Activated CD4-positive, alpha-beta memory T cell treated with anti-CD3 and anti-CD28 coated beads for 36 hours (primary cell): Measurements from ENCODE around the gene EXOC6. TPM values are rescaled to one million over a fixed set of nuclear protein-coding genes. Genes with fewer than 3 reads are reported as not detected.

Source experiments
- CTCF ChIA-PET: fragments of 350-600 bp; sonication (Branson Sonifier 250); formaldehyde crosslinking; loops from one replicate; lab custom pipeline; 2021; ENCODE audit warnings: antibody characterized with exemption, inconsistent platforms; lab: Charles Lee
- POLR2A ChIA-PET: fragments of 350-600 bp; sonication (Branson Sonifier 250); formaldehyde crosslinking; loops from one replicate; lab custom pipeline; 2021; ENCODE audit warnings: antibody characterized with exemption; lab: Charles Lee
- DNase-seq: peaks from one replicate; pipeline ENCODE4 v3.0.0-alpha.2; 2020
- H3K27ac Mint-ChIP-seq: one replicate; pipeline ENCODE4 v1.8.0; 2021; ENCODE audit warnings: mixed read lengths
- H3K27me3 Mint-ChIP-seq: one replicate; pipeline ENCODE4 v1.8.0; 2021; ENCODE audit warnings: mixed read lengths
- H3K36me3 Mint-ChIP-seq: one replicate; pipeline ENCODE4 v1.8.0; 2021; ENCODE audit warnings: mixed read lengths
- H3K4me1 Mint-ChIP-seq: one replicate; pipeline ENCODE4 v1.8.0; 2021; ENCODE audit warnings: low read depth, mixed read lengths
- H3K4me3 Mint-ChIP-seq: one replicate; pipeline ENCODE4 v1.8.0; 2021; ENCODE audit warnings: mild to moderate bottlenecking, mixed read lengths
- H3K9me3 Mint-ChIP-seq: one replicate; pipeline ENCODE4 v1.8.0; 2021; ENCODE audit warnings: mixed read lengths
- intact Hi-C: fragments of 100-400 bp; cut with micrococcal nuclease; formaldehyde crosslinking; loops from one replicate; pipeline ENCODE4 v1.15.1; 2023
- total RNA-seq, 2 experiments: library from RNA; stranded (reverse); gene quantifications; one replicate each; pipeline ENCODE4 v1.2.3, GENCODE V29; 2021

The EXOC6 gene
- total RNA-seq, 2 experiments from 2014 or later, result 10.7 to 10.8 TPM

GRCh38 chr10:92990615-92991014 is 142.3 kb downstream of the EXOC6 start:
- ChIA-PET CTCF (no interaction called here), POLR2A (no interaction called here)
- peaks cover 23% of the 10 kb centered on the region for H3K4me1 Mint-ChIP-seq
- intact Hi-C loops, result no loop called here
- peak; percentile 49 for DNase-seq
- H3K27me3 Mint-ChIP-seq, result no peaks in the 10 kb centered on the region
- H3K36me3 Mint-ChIP-seq, result no peaks in the 10 kb centered on the region
- H3K4me3 Mint-ChIP-seq, result no peak overlapping the region
- no peaks in the 10 kb centered on the region for H3K9me3 Mint-ChIP-seq
- H3K27ac Mint-ChIP-seq, result peak overlapping the region; percentile 25

GRCh38 chr10:92991513-92991912 is 143.2 kb downstream of the EXOC6 start:
- Mint-ChIP-seq H3K4me3 (no peak overlapping the region), H3K9me3 (no peaks in the 10 kb centered on the region), H3K4me1 (peaks cover 23% of the 10 kb centered on the region), H3K27ac (no peak overlapping the region), H3K27me3 (no peaks in the 10 kb centered on the region), H3K36me3 (no peaks in the 10 kb centered on the region)
- ChIA-PET CTCF (no interaction called here), POLR2A (no interaction called here)
- intact Hi-C loops, result no loop called here
- DNase-seq, result no peak

- H3K4me3 Mint-ChIP-seq, result no peak overlapping the region
- H3K27ac Mint-ChIP-seq, result no peak overlapping the region
- peaks cover 21% of the 10 kb centered on the region for H3K4me1 Mint-ChIP-seq
- no peaks in the 10 kb centered on the region for H3K36me3 Mint-ChIP-seq
- POLR2A ChIA-PET, result interaction anchor here (0.5 kb wide), 1 partner anchor 477 kb away, joined by 4 read pairs; no protein-coding TSS in a partner anchor
- intact Hi-C loops, result no loop called here
- H3K27me3 Mint-ChIP-seq, result no peaks in the 10 kb centered on the region
- CTCF ChIA-PET, result interaction anchor here (1.2 kb wide), 1 partner anchor 29 kb away, joined by 4 read pairs; no protein-coding TSS in a partner anchor
- no peaks in the 10 kb centered on the region for H3K9me3 Mint-ChIP-seq
- DNase-seq, result no peak
Observed at GRCh38 chr10:92993699-92994272, 145.5 kb downstream of the EXOC6 start.

- Mint-ChIP-seq H3K27me3 (no peaks in the 10 kb centered on the region), H3K36me3 (no peaks in the 10 kb centered on the region), H3K9me3 (no peaks in the 10 kb centered on the region), H3K4me1 (peaks cover 11% of the 10 kb centered on the region), H3K27ac (no peak overlapping the region), H3K4me3 (no peak overlapping the region)
- CTCF ChIA-PET, result no interaction called here
- intact Hi-C loops, result no loop called here
- POLR2A ChIA-PET, result no interaction called here
- no peak for DNase-seq
Observed at GRCh38 chr10:92995509-92995908, 147.2 kb downstream of the EXOC6 start.

GRCh38 chr10:92997620-92998019 is 149.3 kb downstream of the EXOC6 start:
- intact Hi-C loops, result no loop called here
- no peaks in the 10 kb centered on the region for H3K9me3 Mint-ChIP-seq
- POLR2A ChIA-PET, result interaction anchor here (1.4 kb wide), 1 partner anchor 32 kb away, joined by 3 read pairs; no protein-coding TSS in a partner anchor
- no peak for DNase-seq
- no peak overlapping the region for H3K4me3 Mint-ChIP-seq
- no peaks in the 10 kb centered on the region for H3K4me1 Mint-ChIP-seq
- H3K27me3 Mint-ChIP-seq, result no peaks in the 10 kb centered on the region
- H3K27ac Mint-ChIP-seq, result no peak overlapping the region
- no peaks in the 10 kb centered on the region for H3K36me3 Mint-ChIP-seq
- CTCF ChIA-PET, result interaction anchor here (0.7 to 1.5 kb wide), 4 partner anchors 9 to 485 kb away, joined by 3 to 5 read pairs (median 4); partner anchors contain the start of gene MYOF

GRCh38 chr10:92999191-92999590 is 150.9 kb downstream of the EXOC6 start:
- no peak overlapping the region for H3K4me3 Mint-ChIP-seq
- intact Hi-C loops, result no loop called here
- no peaks in the 10 kb centered on the region for H3K27me3 Mint-ChIP-seq
- DNase-seq, result no peak
- H3K9me3 Mint-ChIP-seq, result no peaks in the 10 kb centered on the region
- H3K4me1 Mint-ChIP-seq, result no peaks in the 10 kb centered on the region
- ChIA-PET CTCF (interaction anchor here (0.6 kb wide), 1 partner anchor 34 kb away, joined by 4 read pairs; no protein-coding TSS in a partner anchor), POLR2A (no interaction called here)
- no peak overlapping the region for H3K27ac Mint-ChIP-seq
- no peaks in the 10 kb centered on the region for H3K36me3 Mint-ChIP-seq

- Mint-ChIP-seq H3K27me3 (no peaks in the 10 kb centered on the region), H3K9me3 (no peaks in the 10 kb centered on the region), H3K36me3 (no peaks in the 10 kb centered on the region), H3K27ac (no peak overlapping the region), H3K4me1 (no peaks in the 10 kb centered on the region), H3K4me3 (no peak overlapping the region)
- CTCF ChIA-PET, result interaction anchor here (0.6 to 3.3 kb wide), 6 partner anchors 9 to 274 kb away, joined by 3 to 12 read pairs (median 4); no protein-coding TSS in a partner anchor
- no peak for DNase-seq
- intact Hi-C loops, result no loop called here
- POLR2A ChIA-PET, result no interaction called here
Observed at GRCh38 chr10:93006435-93007039, 158.2 kb downstream of the EXOC6 start.

GRCh38 chr10:93015722-93016121 is 167.4 kb downstream of the EXOC6 start:
- no peak for DNase-seq
- no peak overlapping the region for H3K4me3 Mint-ChIP-seq
- intact Hi-C loops, result no loop called here
- CTCF ChIA-PET, result no interaction called here
- POLR2A ChIA-PET, result no interaction called here
- H3K36me3 Mint-ChIP-seq, result peaks cover 3% of the 10 kb centered on the region
- no peak overlapping the region for H3K27ac Mint-ChIP-seq
- no peaks in the 10 kb centered on the region for H3K4me1 Mint-ChIP-seq
- H3K9me3 Mint-ChIP-seq, result no peaks in the 10 kb centered on the region
- H3K27me3 Mint-ChIP-seq, result no peaks in the 10 kb centered on the region

- Mint-ChIP-seq H3K4me1 (no peaks in the 10 kb centered on the region), H3K9me3 (no peaks in the 10 kb centered on the region), H3K36me3 (peaks cover 7% of the 10 kb centered on the region), H3K27me3 (no peaks in the 10 kb centered on the region), H3K4me3 (no peak overlapping the region), H3K27ac (no peak overlapping the region)
- ChIA-PET CTCF (interaction anchor here (0.7 to 1.3 kb wide), 4 partner anchors 8 to 181 kb away, joined by 3 read pairs; no protein-coding TSS in a partner anchor), POLR2A (no interaction called here)
- DNase-seq, result no peak
- intact Hi-C loops, result no loop called here
Observed at GRCh38 chr10:93023013-93023650, 174.8 kb downstream of the EXOC6 start.

- Mint-ChIP-seq H3K4me3 (no peak overlapping the region), H3K27me3 (no peaks in the 10 kb centered on the region), H3K4me1 (no peaks in the 10 kb centered on the region), H3K36me3 (peaks cover 4% of the 10 kb centered on the region), H3K9me3 (no peaks in the 10 kb centered on the region), H3K27ac (no peak overlapping the region)
- CTCF ChIA-PET, result no interaction called here
- DNase-seq, result no peak
- POLR2A ChIA-PET, result no interaction called here
- intact Hi-C loops, result no loop called here
Observed at GRCh38 chr10:93026072-93026471, 177.8 kb downstream of the EXOC6 start.

- CTCF ChIA-PET, result no interaction called here
- no peaks in the 10 kb centered on the region for H3K27me3 Mint-ChIP-seq
- POLR2A ChIA-PET, result no interaction called here
Observed at GRCh38 chr10:93027508-93027907, 179.2 kb downstream of the EXOC6 start.

GRCh38 chr10:93028883-93029282 is 180.6 kb downstream of the EXOC6 start:
- no peaks in the 10 kb centered on the region for H3K4me1 Mint-ChIP-seq
- H3K27ac Mint-ChIP-seq, result no peak overlapping the region
- ChIA-PET POLR2A (no interaction called here), CTCF (no interaction called here)
- H3K4me3 Mint-ChIP-seq, result no peak overlapping the region
- no peaks in the 10 kb centered on the region for H3K27me3 Mint-ChIP-seq
- intact Hi-C loops, result no loop called here
- H3K9me3 Mint-ChIP-seq, result no peaks in the 10 kb centered on the region
- peaks cover 4% of the 10 kb centered on the region for H3K36me3 Mint-ChIP-seq
- DNase-seq, result no peak

More at GRCh38 chr10:93027508-93027907, 179.2 kb downstream of the EXOC6 start:
- Mint-ChIP-seq H3K4me1 (no peaks in the 10 kb centered on the region), H3K9me3 (no peaks in the 10 kb centered on the region), H3K4me3 (no peak overlapping the region), H3K36me3 (peaks cover 4% of the 10 kb centered on the region), H3K27ac (no peak overlapping the region)
- intact Hi-C loops, result no loop called here
- no peak for DNase-seq
